Upper lobe of left lung (tissue), 6 donors: Measurements from ENCODE around the gene TBX4. TPM values are rescaled to one million over a fixed set of nuclear protein-coding genes. Genes with fewer than 3 reads are reported as not detected.
"Not testable (repeated sequence)": the region's sequence is repeated elsewhere in the genome, so short reads cannot be mapped to it uniquely, and the experiment has no call there.

ENCODE experiments used
- ATAC-seq, 2 donors: fragments of 200-7000 bp; cut with Tn5 transposase; one replicate each; pipeline ENCODE4 v1.9.1; 2022; ENCODE audit warnings: mild to moderate bottlenecking in 2 of 2, moderate library complexity in 2 of 2; ENCODE audit not compliant: low FRiP score in 2 of 2
- DNase-seq, 2 donors: peaks; one replicate each; pipeline ENCODE4 v3.0.0-alpha.2; 2019 to 2020
- H3K27ac ChIP-seq, 4 donors: fragments of 200-600 bp; sonication (generic); one replicate each; pipeline ENCODE4 v1.5.1; 2016 to 2019
- H3K27me3 ChIP-seq, 4 donors: fragments of 200-600 bp; sonication (generic); one replicate each; pipeline ENCODE4 v1.5.1; 2017 to 2019
- H3K36me3 ChIP-seq, 4 donors: fragments of 200-600 bp; sonication (generic); one replicate each; pipeline ENCODE4 v1.5.1; 2016 to 2019
- H3K4me1 ChIP-seq, 4 donors: fragments of 200-600 bp; sonication (generic); one replicate each; pipeline ENCODE4 v1.5.1; 2018 to 2019
- H3K4me3 ChIP-seq, 4 donors: fragments of 200-600 bp; sonication (generic); one replicate each; pipeline ENCODE4 v1.5.1; 2017 to 2019; ENCODE audit warnings: mild to moderate bottlenecking in 2 of 4, moderate library complexity in 1 of 4
- H3K9me3 ChIP-seq, 4 donors: fragments of 200-600 bp; sonication (generic); one replicate each; pipeline ENCODE4 v1.5.1; 2018 to 2019
- CTCF ChIP-seq, 6 experiments: fragments of 450-650 bp in 4 of 6; fragments of 200-600 bp in 2 of 6; sonication (generic) in 2 of 6; IDR thresholded peaks; one replicate each; pipeline ENCODE4 v1.5.1; 2016 to 2019; ENCODE audit warnings: antibody characterized with exemption in 6 of 6
- EP300 ChIP-seq, 4 donors: sonication (generic); formaldehyde crosslinking; IDR thresholded peaks; one replicate each; pipeline ENCODE4 v1.5.1; 2017; ENCODE audit warnings: antibody characterized with exemption in 4 of 4, control low read depth in 2 of 4
- POLR2A ChIP-seq, 4 donors: fragments of 450-650 bp; IDR thresholded peaks; one replicate each; pipeline ENCODE4 v1.5.1; 2016 to 2017; ENCODE audit warnings: antibody characterized with exemption in 4 of 4, mild to moderate bottlenecking in 2 of 4
- POLR2AphosphoS5 ChIP-seq, 2 donors: sonication (generic); formaldehyde crosslinking; IDR thresholded peaks; one replicate each; pipeline ENCODE4 v1.5.1; 2017; ENCODE audit warnings: antibody characterized with exemption in 2 of 2
- WGBS, 2 donors: methylation state at CpG; one replicate each; pipeline ENCODE4 v1.1.5; 2017 to 2018; 5-methylcytosine and 5-hydroxymethylcytosine counted together
- total RNA-seq, 6 donors: library from RNA; depleted of rRNA in 4 of 6; stranded (reverse); fragments of >200 nt in 4 of 6; gene quantifications; one replicate each; pipeline versions ENCODE4 v1.1.0 to v1.2.1, GENCODE V29; 2016 to 2021
- donor health status: DM: no; HTN: no; CAD: no; lungs with moderate emphysema.
- donor health status: DM: no; HTN: yes; CAD: no; lungs with severe emphysema.

Gene TBX4
- total RNA-seq, 6 donors from 2014 or later = 10.2 to 69.1 (median 22.7) TPM

GRCh38 chr17:61519139-61519538, 66.9 kb downstream of the TBX4 start:
- Histone ChIP-seq H3K27me3 (no peaks in the 10 kb centered on the region), H3K9me3 (no peaks in the 10 kb centered on the region), H3K27ac (no peak overlapping the region), H3K36me3 (no peaks in the 10 kb centered on the region), H3K4me1 (no peaks in the 10 kb centered on the region), H3K4me3 (no peak overlapping the region)
- WGBS, 2 donors = 40 to 68% methylated on average over 1 of the region's 1 CpG
- no peak for TF ChIP-seq CTCF (IDR thresholded peaks at IDR 0.05)
- no peak for TF ChIP-seq POLR2AphosphoS5 (IDR thresholded peaks at IDR 0.05)
- TF ChIP-seq POLR2A (IDR thresholded peaks at IDR 0.05) = no peak
- no peak for TF ChIP-seq EP300 (IDR thresholded peaks at IDR 0.05)
- ATAC-seq (no peak), DNase-seq (no peak)

- WGBS, 2 donors = 81 to 85% methylated on average over 3 of the region's 3 CpGs
- TF ChIP-seq POLR2A (IDR thresholded peaks at IDR 0.05) = no peak
- Histone ChIP-seq H3K27ac (no peak overlapping the region), H3K9me3 (no peaks in the 10 kb centered on the region), H3K4me3 (no peak overlapping the region), H3K27me3 (no peaks in the 10 kb centered on the region), H3K36me3 (no peaks in the 10 kb centered on the region), H3K4me1 (no peaks in the 10 kb centered on the region)
- DNase-seq (no peak), ATAC-seq (no peak)
Observed at GRCh38 chr17:61519754-61520440, 67.7 kb downstream of the TBX4 start.

- no peak for DNase-seq
- no peak for ATAC-seq
- H3K9me3 ChIP-seq = no peaks in the 10 kb centered on the region
- H3K4me1 ChIP-seq = no peaks in the 10 kb centered on the region
- H3K27ac ChIP-seq = no peak overlapping the region
- no peaks in the 10 kb centered on the region for H3K27me3 ChIP-seq
- H3K4me3 ChIP-seq = no peak overlapping the region
- no peaks in the 10 kb centered on the region for H3K36me3 ChIP-seq
- TF ChIP-seq POLR2AphosphoS5 (IDR thresholded peaks at IDR 0.05) (no peak), EP300 (IDR thresholded peaks at IDR 0.05) (no peak)
- 87 to 89% methylated on average over 3 of the region's 3 CpGs for WGBS, 2 donors
Observed at GRCh38 chr17:61520897-61521296, 68.7 kb downstream of the TBX4 start.

GRCh38 chr17:61522088-61522487, 69.9 kb downstream of the TBX4 start:
- 75 to 77% methylated on average over 1 of the region's 1 CpG for WGBS, 2 donors
- Histone ChIP-seq H3K4me3 (no peak overlapping the region), H3K4me1 (no peaks in the 10 kb centered on the region), H3K36me3 (no peaks in the 10 kb centered on the region), H3K9me3 (no peaks in the 10 kb centered on the region), H3K27me3 (no peaks in the 10 kb centered on the region), H3K27ac (no peak overlapping the region)
- TF ChIP-seq POLR2AphosphoS5 (IDR thresholded peaks at IDR 0.05) (no peak), POLR2A (IDR thresholded peaks at IDR 0.05) (no peak), CTCF (IDR thresholded peaks at IDR 0.05) (no peak), EP300 (IDR thresholded peaks at IDR 0.05) (no peak)
- ATAC-seq (no peak), DNase-seq (no peak)

GRCh38 chr17:61524319-61524718, 72.1 kb downstream of the TBX4 start:
- H3K27ac ChIP-seq = no peak overlapping the region
- H3K4me3 ChIP-seq = no peak overlapping the region
- H3K27me3 ChIP-seq = no peaks in the 10 kb centered on the region
- no peaks in the 10 kb centered on the region for H3K4me1 ChIP-seq
- DNase-seq = no peak
- no peak for ATAC-seq
- 80 to 86% methylated on average over 2 to 3 of the region's 3 CpGs for WGBS, 2 donors
- no peaks in the 10 kb centered on the region for H3K36me3 ChIP-seq
- H3K9me3 ChIP-seq = no peaks in the 10 kb centered on the region
- TF ChIP-seq EP300 (IDR thresholded peaks at IDR 0.05) (no peak), POLR2A (IDR thresholded peaks at IDR 0.05) (no peak), CTCF (IDR thresholded peaks at IDR 0.05) (no peak), POLR2AphosphoS5 (IDR thresholded peaks at IDR 0.05) (no peak)

GRCh38 chr17:61527441-61527840, 75.2 kb downstream of the TBX4 start:
- H3K27me3 ChIP-seq, ATAC-seq, H3K4me3 ChIP-seq, H3K9me3 ChIP-seq, H3K36me3 ChIP-seq, H3K27ac ChIP-seq, DNase-seq, H3K4me1 ChIP-seq: not testable (repeated sequence)
- 93 to 96% methylated on average over 2 of the region's 2 CpGs for WGBS, 2 donors
